ENCODE data around the gene DNAJB2.

DNA sequence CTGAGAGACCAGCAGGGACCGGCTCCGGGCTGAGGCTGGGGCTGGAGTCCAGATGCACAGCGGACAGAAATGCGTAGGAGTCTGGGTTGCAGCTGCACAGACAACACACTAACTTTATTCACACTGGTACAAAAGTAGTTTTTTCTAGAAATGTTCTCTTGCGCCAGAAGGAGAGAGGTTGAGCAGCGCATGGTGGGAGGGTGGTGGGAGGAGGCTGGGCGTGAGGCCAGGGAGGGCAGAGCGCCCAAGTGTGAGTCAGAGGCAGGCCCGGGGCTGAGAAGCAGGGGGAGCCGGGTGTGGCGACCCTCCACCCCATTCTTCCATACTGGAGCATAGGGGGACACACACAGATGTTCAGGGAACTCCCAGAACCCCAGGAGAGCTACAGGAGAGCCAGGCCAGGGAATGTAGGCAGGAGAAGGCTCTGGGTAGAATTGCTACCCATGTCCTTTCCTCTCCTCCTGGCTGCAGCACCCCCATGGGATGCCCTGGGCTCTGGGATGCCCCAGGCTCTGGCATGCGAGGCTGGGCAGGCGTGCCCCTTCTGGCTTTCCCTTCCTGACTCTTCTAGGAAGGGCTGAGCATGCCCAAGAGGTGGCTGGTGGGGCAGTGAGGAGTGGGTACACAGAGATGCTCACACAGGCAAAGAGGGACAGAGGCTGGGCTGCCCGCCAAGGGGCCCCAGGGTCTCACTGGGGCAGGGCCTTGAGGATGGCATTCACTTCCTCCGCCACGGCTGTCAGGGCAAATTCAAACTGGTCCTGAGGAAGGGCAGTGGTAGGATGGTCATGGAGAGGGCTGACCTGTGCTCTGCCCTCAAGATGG, 10.6 kb downstream of the DNAJB2 start:
- TF ChIP-seq, protein P1, sequence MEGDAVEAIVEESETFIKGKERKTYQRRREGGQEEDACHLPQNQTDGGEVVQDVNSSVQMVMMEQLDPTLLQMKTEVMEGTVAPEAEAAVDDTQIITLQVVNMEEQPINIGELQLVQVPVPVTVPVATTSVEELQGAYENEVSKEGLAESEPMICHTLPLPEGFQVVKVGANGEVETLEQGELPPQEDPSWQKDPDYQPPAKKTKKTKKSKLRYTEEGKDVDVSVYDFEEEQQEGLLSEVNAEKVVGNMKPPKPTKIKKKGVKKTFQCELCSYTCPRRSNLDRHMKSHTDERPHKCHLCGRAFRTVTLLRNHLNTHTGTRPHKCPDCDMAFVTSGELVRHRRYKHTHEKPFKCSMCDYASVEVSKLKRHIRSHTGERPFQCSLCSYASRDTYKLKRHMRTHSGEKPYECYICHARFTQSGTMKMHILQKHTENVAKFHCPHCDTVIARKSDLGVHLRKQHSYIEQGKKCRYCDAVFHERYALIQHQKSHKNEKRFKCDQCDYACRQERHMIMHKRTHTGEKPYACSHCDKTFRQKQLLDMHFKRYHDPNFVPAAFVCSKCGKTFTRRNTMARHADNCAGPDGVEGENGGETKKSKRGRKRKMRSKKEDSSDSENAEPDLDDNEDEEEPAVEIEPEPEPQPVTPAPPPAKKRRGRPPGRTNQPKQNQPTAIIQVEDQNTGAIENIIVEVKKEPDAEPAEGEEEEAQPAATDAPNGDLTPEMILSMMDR (conservative IDR thresholded peaks at IDR 0.05 in 1 of 2, IDR thresholded peaks at IDR 0.05 in 1 of 2; ENCODE audit: extremely low read depth in 1 of 2, insufficient read depth in 1 of 2, low read depth in 1 of 2, low read length in 2 of 2), result no peak
- no peak for TF ChIP-seq EZH2 (IDR thresholded peaks at IDR 0.05; ENCODE audit: borderline replicate concordance, low read length)
